Measurements from ENCODE around the gene ZCCHC2. TPM values are rescaled to one million over a fixed set of nuclear protein-coding genes. Genes with fewer than 3 reads are reported as not detected.

The ZCCHC2 gene
- total RNA-seq, 4 donors from 2014 or later, result 17.6 to 36.6 (median 22.4) TPM

DNA sequence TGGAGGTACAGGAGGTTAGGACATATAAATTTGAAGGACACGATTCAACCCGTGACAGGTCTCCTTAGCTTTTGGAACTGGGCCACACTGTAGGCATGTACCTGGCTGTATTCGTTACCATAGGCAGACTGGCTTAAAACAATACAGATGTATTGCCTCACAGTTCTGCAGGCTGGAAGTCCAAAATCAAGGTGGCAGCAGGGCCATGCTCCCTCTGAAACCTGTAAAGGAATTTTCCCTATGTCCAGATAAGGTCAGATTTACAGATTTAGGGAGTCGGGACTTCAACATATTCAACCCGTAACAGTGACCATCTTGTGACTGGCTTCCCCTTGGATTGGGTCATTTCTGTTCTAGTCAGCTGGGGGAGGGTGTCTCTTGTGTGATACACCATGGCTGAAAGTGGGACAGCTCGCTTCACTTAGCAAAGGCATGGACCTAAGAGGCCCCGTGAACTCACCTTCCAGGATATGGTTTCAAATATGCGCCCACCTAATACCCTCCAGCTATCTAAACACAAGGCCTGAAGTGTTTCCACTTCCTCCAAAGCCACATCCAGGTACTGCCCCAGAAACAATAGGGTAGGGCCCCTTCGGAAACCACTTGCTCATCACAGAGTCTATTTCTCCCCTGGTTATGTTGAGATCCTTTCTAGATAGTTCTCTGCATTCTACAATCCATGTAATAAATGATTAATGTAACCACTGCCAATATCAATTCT, 85.0 kb downstream of the ZCCHC2 start:
- TF ChIP-seq POLR2A (IDR thresholded peaks at IDR 0.05), result no peak
- TF ChIP-seq EP300 (IDR thresholded peaks at IDR 0.05; ENCODE audit: low read depth), result no peak
- no peak for TF ChIP-seq POLR2AphosphoS5 (IDR thresholded peaks at IDR 0.05)
- TF ChIP-seq CTCF (IDR thresholded peaks at IDR 0.05), result no peak
- H3K27me3 ChIP-seq, result no peaks in the 10 kb centered on the region
- no peak for DNase-seq
- H3K4me1 ChIP-seq, result peaks cover 0 to 6% (median 0%) of the 10 kb centered on the region in 4 donors
- in situ Hi-C loops (cut with MboI; ENCODE audit: low pct_ligation_motif_present in 1 of 4, low pct_unique_long_range_greater_than_20kb in 1 of 4, low sequenced_read_pairs in 3 of 4) (no loop called here), intact Hi-C loops (cut with DNase I; ENCODE audit: low total_unique reads) (no loop called here)
- no peak overlapping the region for H3K27ac ChIP-seq
- WGBS, 2 donors (ENCODE audit: low coverage in 1 of 2), result 94 to 95% methylated on average over 3 to 9 of the region's 9 CpGs
- no peaks in the 10 kb centered on the region for H3K9me3 ChIP-seq
- no peak overlapping the region for H3K4me3 ChIP-seq
- H3K36me3 ChIP-seq, result no peaks in the 10 kb centered on the region

GRCh38 chr18:62609764-62610163, 86.9 kb downstream of the ZCCHC2 start:
- in situ Hi-C loops (cut with MboI; ENCODE audit: low pct_ligation_motif_present in 1 of 4, low pct_unique_long_range_greater_than_20kb in 1 of 4, low sequenced_read_pairs in 3 of 4) (no loop called here), intact Hi-C loops (cut with DNase I; ENCODE audit: low total_unique reads) (no loop called here)
- DNase-seq, result no peak
- H3K36me3 ChIP-seq, result no peaks in the 10 kb centered on the region
- TF ChIP-seq POLR2AphosphoS5 (IDR thresholded peaks at IDR 0.05) (no peak), CTCF (IDR thresholded peaks at IDR 0.05) (no peak), EP300 (IDR thresholded peaks at IDR 0.05; ENCODE audit: low read depth) (no peak), POLR2A (IDR thresholded peaks at IDR 0.05) (no peak)
- H3K4me1 ChIP-seq, result peaks cover 0 to 6% (median 0%) of the 10 kb centered on the region in 4 donors
- no peak overlapping the region for H3K27ac ChIP-seq
- H3K27me3 ChIP-seq, result no peaks in the 10 kb centered on the region
- 79% methylated on average over 2 of the region's 2 CpGs; no CpG with 5 or more reads in 1 of the 2 donors for WGBS, 2 donors (ENCODE audit: low coverage in 1 of 2)
- no peak overlapping the region for H3K4me3 ChIP-seq
- no peaks in the 10 kb centered on the region for H3K9me3 ChIP-seq

DNA sequence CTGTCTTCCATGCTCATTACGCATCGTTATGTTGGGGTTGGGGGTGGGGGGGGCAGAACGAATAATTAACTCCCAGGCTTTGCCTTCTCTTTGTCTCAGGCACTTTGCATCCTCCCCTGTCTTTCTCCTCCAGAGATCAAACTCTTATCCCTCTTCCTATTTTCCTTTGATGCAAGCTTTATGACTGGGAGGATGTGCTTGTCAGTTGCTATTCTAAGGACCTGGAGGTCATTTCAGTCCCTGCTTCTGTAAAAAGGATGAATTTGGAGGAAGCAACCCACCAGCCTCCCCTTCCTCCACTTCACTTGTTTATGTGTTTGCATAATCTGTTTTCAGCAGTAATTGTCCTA, 87.5 kb downstream of the ZCCHC2 start:
- Histone ChIP-seq H3K4me3 (no peak overlapping the region), H3K4me1 (peaks cover 0 to 6% (median 0%) of the 10 kb centered on the region in 4 donors), H3K27me3 (no peaks in the 10 kb centered on the region), H3K9me3 (no peaks in the 10 kb centered on the region), H3K27ac (no peak overlapping the region), H3K36me3 (no peaks in the 10 kb centered on the region)
- TF ChIP-seq EP300 (IDR thresholded peaks at IDR 0.05; ENCODE audit: low read depth) (no peak), CTCF (IDR thresholded peaks at IDR 0.05) (no peak), POLR2A (IDR thresholded peaks at IDR 0.05) (no peak), POLR2AphosphoS5 (IDR thresholded peaks at IDR 0.05) (no peak)
- intact Hi-C loops (cut with DNase I; ENCODE audit: low total_unique reads) (no loop called here), in situ Hi-C loops (cut with MboI; ENCODE audit: low pct_ligation_motif_present in 1 of 4, low pct_unique_long_range_greater_than_20kb in 1 of 4, low sequenced_read_pairs in 3 of 4) (no loop called here)
- no peak for DNase-seq
- WGBS, 2 donors (ENCODE audit: low coverage in 1 of 2), result 58 to 66% methylated on average over 3 of the region's 3 CpGs

- TF ChIP-seq POLR2AphosphoS5 (IDR thresholded peaks at IDR 0.05), result no peak
- TF ChIP-seq EP300 (IDR thresholded peaks at IDR 0.05; ENCODE audit: low read depth), result no peak
- no peak for TF ChIP-seq CTCF (IDR thresholded peaks at IDR 0.05)
- TF ChIP-seq POLR2A (IDR thresholded peaks at IDR 0.05), result no peak
- H3K4me1 ChIP-seq, result peaks cover 0 to 6% (median 0%) of the 10 kb centered on the region in 4 donors
- 52 to 67% methylated on average over 12 to 24 of the region's 24 CpGs for WGBS, 2 donors (ENCODE audit: low coverage in 1 of 2)
- H3K4me3 ChIP-seq, result no peak overlapping the region
- H3K27me3 ChIP-seq, result no peaks in the 10 kb centered on the region
- intact Hi-C loops (cut with DNase I; ENCODE audit: low total_unique reads) (no loop called here), in situ Hi-C loops (cut with MboI; ENCODE audit: low pct_ligation_motif_present in 1 of 4, low pct_unique_long_range_greater_than_20kb in 1 of 4, low sequenced_read_pairs in 3 of 4) (no loop called here)
- no peak for DNase-seq
- H3K27ac ChIP-seq, result no peak overlapping the region
- no peaks in the 10 kb centered on the region for H3K36me3 ChIP-seq
- H3K9me3 ChIP-seq, result no peaks in the 10 kb centered on the region
Measured at GRCh38 chr18:62610701-62611411, 88.0 kb downstream of the ZCCHC2 start.

All from transverse colon (tissue), 4 donors.